Left ventricle myocardium superior (tissue), 1 donor: ENCODE results near the gene MAP4K2. TPM values are rescaled to one million over a fixed set of nuclear protein-coding genes. Genes with fewer than 3 reads are reported as not detected.

Source experiments
- ATAC-seq: fragments of 200-7000 bp; cut with Tn5 transposase; one replicate; pipeline ENCODE4 v1.9.1; 2020; ENCODE audit warnings: mild to moderate bottlenecking, moderate library complexity
- DNase-seq: peaks from one replicate; pipeline ENCODE4 v3.0.0-alpha.2; 2020
- intact Hi-C: fragments of 100-400 bp; cut with micrococcal nuclease; formaldehyde crosslinking; loops from one replicate; pipeline ENCODE4 v1.11.0; 2022
- total RNA-seq: library from RNA; stranded (reverse); fragmentation: NEBNext Ultra II Directional; extraction: Animal tissue kit (Norgen Biotek cat#: 25700); gene quantifications from one replicate; pipeline ENCODE4 v1.2.1, GENCODE V29; 2021
- donor health status: DM: no; HTN: yes; CAD: no; lungs with severe emphysema.

The MAP4K2 gene
- total RNA-seq, 1 donor from 2014 or later = 8.6 TPM

GRCh38 chr11:64750361-64751054 lies 52.5 kb downstream of the MAP4K2 start:
- intact Hi-C loops = no loop called here
- DNase-seq (no peak), ATAC-seq (no peak)

- DNase-seq (no peak), ATAC-seq (no peak)
- intact Hi-C loops = no loop called here
Measured at GRCh38 chr11:64747961-64748665, 54.9 kb downstream of the MAP4K2 start.

DNA sequence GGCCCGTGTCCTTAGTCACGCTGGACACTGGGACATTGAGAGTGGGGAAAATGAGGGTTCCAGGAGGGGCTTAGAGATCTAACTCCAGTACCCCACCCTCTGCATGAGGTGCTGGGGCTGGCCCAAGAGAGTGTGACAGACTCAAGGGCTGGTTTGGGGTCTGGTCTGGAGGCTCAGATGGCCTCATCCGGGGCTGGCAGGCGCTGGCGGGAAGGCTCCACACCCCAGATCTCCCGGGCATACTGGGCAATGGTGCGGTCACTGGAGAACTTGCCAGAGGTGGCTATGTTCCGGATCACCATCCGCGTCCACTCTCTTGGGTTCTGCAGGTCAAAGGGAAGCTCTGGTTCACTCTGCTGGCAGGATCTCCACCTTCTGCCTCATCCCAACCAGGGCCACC lies 56.5 kb downstream of the MAP4K2 start:
- no peak for ATAC-seq
- intact Hi-C loops = no loop called here
- DNase-seq = no peak

GRCh38 chr11:64745521-64746328 lies 57.3 kb downstream of the MAP4K2 start:
- DNase-seq = peak; percentile 93
- ATAC-seq = peak; percentile 69
- intact Hi-C loops = no loop called here

- ATAC-seq (peak; percentile 14), DNase-seq (peak; percentile 89)
- intact Hi-C loops = no loop called here
Measured at GRCh38 chr11:64745189-64745520, 57.9 kb downstream of the MAP4K2 start.

GRCh38 chr11:64744544-64745188 lies 58.3 kb downstream of the MAP4K2 start:
- DNase-seq (peak; percentile 65), ATAC-seq (no peak)
- intact Hi-C loops = no loop called here

DNA sequence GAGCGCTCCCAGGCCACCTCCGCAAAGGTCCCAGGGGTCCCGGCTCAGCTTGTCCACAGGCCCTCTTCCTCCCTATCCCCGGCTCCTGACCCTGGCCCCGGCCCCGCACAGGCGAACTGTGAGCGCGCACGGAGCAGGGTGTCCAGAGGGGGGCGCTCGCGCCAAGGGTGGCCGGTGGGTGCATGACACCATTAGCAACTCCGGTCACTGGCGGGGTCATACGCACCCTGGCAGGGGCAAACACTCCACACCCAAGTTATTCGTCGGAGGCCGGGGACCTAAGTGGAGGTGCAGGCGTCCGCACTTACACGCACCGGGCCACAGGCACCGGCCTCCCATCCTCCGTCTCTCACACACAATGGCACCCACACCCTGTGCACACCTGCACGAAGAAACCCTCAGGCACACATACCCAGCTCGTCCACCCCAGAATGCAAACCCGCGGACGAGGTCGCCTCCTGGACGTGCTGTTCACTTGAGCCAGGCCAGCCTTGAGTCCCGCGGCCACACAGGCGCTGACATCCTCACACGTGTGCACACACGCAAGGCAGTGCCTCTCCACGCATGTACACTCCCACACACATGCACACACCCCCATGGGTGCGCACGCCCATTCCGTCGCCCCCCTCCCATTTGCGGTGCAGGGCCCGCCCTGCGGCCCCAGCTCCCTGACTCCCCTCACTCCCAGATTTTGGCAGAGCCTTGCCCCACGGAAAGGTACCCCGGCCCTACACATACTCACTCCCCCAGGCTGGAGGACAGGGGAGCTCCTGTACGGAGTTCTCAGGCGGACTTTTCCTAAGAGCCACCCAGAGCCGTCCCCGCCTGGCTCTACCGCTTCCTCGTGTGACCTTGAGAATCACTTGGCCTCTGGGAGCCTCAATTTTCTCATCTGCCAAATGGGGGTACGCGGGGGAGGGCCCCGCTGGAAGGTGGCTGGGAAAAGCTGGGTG lies 59.1 kb downstream of the MAP4K2 start, which contains the start of gene RASGRP2:
Gene RASGRP2, minus strand, starts transcription at position 552 of the 953 bp plus-strand sequence. CDS start 1,276 bp downstream, outside the sequence.
- intact Hi-C loops = no loop called here
- ATAC-seq = peak; percentile 61
- peak; percentile 92 for DNase-seq

- DNase-seq = peak; percentile 89
- peak; percentile 63 for ATAC-seq
- intact Hi-C loops = no loop called here
Measured at GRCh38 chr11:64742889-64743590, 60.0 kb downstream of the MAP4K2 start.

DNA sequence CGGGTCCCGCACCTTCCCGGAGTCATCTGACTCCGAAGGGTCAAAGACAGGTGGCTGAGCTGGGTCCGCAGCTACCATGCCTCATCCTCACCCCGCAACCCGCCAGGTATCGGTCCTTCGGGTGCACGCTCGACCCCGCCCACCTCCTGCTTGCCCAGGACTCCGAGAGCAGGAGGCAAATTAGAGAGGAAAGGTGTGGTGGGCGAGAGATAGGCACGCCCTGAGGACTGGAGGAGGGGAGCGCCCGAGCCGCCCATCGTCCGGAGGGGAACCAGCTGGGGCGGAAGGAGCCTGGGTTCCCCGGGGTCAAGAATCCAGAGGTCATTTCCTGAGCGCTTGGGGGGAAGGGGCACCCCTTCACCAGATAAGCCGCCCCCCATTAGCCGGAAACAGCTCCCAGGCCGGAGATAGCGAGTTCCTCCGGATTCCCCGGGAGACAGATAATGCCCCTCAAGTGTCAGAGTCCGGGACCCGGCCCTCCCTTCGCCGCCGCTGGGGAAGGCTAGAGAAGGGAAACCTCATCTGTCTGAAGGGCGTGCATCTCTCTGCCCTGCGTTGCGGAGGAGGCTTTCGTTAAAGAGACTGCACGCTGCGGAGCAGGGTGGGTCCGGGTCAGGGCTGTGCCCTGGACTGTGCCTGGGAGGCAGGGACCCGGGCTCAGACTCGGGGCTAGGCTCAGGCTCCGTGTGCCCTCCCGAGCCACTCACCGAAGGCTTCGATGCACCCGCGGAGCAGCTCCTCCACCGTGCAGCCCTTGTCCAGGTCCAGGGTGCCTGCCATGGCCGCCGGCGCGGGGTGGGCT lies 60.7 kb downstream of the MAP4K2 start:
- DNase-seq (peak; percentile 58), ATAC-seq (peak; percentile 1)
- intact Hi-C loops = no loop called here

DNA sequence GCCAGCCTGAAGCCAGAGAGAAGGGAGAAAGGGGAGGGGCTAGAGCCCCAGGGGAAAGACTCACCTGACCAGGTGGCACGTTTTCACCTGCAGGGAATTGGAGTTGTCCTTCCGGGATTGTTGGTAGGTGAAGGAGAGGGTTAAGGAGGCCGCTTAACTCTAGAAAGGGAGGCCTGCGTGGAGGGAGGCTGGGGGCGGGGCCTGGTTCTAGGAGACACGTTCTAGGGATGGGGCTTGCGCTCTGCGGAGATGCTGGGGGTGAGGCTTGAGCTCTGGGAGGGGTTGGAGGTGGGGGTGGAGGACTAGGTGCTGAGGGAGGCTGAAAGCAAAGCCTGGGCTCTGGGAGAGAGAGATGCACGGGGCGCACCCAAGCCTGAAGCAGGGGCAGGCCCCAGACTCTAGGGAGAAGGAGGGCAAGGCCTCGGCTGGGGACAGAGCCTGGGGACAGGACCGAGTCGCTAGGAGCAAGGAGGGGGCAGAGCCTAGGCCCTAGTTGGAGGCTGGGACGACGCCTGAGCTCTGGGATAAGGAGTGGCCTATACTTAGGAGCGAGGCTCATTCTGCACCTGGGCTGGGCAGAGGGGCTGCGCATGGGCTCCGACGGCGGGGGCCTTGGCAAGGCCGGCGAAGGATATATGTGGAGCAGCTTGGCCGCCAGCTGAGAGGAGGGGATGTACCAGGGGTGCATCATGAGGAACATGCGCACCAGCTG lies 61.5 kb downstream of the MAP4K2 start:
- intact Hi-C loops = no loop called here
- no peak for ATAC-seq
- peak; percentile 40 for DNase-seq

DNA sequence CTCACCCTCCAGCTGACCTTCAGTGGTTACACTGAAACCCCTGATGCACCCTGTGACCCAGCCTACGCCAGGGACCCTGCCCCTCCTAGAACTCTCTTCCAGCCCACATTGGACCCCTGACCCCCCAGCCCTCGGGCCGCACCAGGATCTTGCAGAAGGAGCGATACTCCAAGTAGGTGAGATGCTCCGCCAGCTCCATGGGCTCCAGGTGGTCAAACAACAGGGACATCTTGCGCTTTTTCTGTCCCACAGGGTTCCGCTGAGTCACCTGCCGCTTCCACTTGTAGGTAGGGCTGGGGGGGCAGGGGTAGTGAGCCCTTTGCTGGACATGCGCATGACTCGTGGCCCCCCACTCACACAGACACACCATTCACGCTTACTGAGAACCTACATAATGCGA lies 63.1 kb downstream of the MAP4K2 start:
- intact Hi-C loops = no loop called here
- ATAC-seq = no peak
- no peak for DNase-seq

DNA sequence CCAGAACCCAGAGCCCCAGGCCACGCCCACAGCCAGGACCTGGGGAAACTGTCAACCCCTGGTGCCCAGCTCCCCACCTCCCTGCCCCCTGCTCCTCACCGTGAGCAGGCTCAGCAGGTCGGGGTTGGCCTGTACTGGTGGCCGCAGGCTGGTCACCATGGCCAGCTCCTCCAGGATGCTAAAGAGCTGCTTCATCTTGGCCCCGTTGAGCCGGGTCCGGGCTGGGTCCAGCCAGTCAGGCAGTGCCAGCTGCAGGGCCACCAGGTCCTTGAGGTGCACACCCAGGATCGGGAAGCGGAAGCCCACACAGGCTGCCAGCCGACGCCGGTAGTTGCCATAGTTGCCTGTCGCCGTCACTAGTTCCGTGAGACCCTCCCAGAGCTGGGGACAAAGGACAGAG lies 66.4 kb downstream of the MAP4K2 start:
- DNase-seq (no peak), ATAC-seq (no peak)
- intact Hi-C loops = no loop called here

DNA sequence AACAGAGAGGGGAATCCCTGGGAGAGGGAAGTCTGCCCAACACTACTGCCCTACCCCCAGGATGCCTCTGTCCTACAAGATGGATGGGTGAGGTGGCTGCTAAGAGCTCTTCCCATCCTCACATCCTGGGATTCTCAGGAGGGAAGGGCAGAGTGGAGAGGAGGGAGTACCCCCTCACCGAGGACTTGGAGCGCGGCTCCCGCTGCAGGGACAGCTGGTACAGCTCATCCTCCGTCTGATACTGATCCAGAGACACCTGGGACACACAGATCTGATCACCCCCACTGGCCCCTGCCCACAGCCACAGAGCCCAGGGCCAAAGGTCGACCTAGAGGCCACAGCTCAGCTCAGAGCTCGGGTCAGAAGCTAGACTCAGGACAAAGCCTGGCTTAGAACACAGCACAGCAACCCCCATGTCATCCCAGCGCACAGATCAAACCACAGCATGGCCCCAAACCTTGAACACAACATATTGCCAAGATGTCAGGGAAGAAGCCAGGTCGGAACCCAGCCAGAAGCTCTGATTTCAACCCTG lies 67.2 kb downstream of the MAP4K2 start:
- intact Hi-C loops = no loop called here
- DNase-seq (no peak), ATAC-seq (no peak)
